Measurements from ENCODE around the gene ROGDI.
"Not testable (repeated sequence)": the region's sequence is repeated elsewhere in the genome, so short reads cannot be mapped to it uniquely, and the experiment has no call there.

The ROGDI gene

GRCh38 chr16:4796982-4797804 is 5.2 kb downstream of the ROGDI start:
- DNase-seq (ENCODE audit: low read depth, low spot score), result no peak
- H3K4me3 ChIP-seq (ENCODE audit: low read length), result no peak overlapping the region

DNA sequence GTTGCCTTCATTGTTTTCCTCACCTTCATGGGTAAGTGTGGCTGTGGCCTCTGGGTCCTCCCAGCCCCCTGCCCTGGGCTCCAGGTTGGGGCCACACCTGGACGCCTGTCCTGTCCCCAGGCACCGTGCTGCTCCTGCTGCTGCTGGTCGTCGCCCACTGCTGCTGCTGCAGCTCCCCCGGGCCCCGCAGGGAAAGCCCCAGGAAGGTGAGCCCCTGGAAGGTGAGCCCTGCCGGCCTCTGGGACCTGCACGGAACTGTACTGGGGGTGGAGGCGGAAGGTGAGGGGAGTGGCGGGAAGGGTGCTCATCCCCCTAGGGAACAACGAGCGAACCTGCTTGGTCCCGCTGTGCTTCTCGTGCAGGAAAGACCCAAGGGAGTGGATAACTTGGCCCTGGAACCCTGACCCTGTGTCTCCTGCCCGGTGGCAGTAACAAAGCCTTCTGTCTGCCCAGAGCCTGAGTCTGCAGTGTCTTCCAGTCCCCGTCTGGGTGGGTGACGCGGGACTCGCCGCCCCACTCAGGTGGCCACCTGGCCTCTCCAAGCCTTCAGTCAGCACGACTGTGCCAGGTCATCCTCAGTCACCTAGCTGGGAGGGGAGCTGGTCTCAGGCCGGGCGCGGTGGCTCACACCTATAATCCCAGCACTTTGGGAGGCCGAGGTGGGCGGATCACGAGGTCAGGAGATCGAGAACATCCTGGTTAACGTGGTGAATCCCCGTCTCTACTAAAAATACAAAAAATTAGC is 6.4 kb downstream of the ROGDI start:
- DNase-seq (ENCODE audit: low read depth, low spot score), result no peak

DNA sequence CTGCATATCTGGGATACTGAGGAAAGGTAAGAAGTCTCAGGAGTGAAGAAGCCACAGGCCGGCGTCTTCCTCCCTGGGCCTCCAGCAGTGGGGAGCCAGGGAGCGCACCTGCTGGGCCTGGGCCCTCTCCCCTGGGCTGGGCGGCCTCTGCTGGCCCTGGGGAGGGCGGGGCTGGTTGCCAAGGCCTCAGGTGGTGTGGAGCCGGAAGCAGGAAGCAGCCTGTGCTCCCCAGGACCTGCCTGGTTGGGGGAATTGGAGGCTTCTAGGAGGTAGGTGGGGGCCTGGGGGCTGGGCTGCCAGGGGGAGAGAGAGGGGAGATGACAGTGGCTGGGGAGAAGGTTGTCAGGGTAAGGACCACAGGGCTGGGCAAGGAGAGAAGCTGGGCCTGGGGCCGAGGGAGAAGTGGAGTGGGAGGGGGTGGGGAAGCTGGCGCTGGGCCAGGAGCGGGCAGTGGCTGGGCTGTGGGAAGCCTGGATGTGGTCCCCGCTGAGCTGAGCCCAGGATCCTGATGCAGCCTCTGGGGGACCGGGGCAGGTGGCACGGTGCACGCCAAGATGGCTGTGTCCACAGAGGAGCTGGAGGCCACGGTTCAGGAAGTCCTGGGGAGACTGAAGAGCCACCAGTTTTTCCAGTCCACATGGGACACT is 7.1 kb downstream of the ROGDI start, which contains the start of gene SMIM22:
SMIM22 (plus strand) TSS at position 189 of the 647 bp plus-strand sequence; CDS start at position 555, 366 bp downstream.
- no peak within 1 kb of the TSS for H3K4me3 ChIP-seq (ENCODE audit: low read length)
- DNase-seq (ENCODE audit: low read depth, low spot score), result no peak

More for the DNA sequence above, 6.4 kb downstream of the ROGDI start:
- no peak overlapping the region for H3K4me3 ChIP-seq (ENCODE audit: low read length)

GRCh38 chr16:4792951-4793513 is 9.4 kb downstream of the ROGDI start:
- no peak for DNase-seq (ENCODE audit: low read depth, low spot score)
- H3K4me3 ChIP-seq (ENCODE audit: low read length), result no peak overlapping the region

GRCh38 chr16:4790871-4791270 is 11.6 kb downstream of the ROGDI start:
- no peak for DNase-seq (ENCODE audit: low read depth, low spot score)
- no peak overlapping the region for H3K4me3 ChIP-seq (ENCODE audit: low read length)

DNA sequence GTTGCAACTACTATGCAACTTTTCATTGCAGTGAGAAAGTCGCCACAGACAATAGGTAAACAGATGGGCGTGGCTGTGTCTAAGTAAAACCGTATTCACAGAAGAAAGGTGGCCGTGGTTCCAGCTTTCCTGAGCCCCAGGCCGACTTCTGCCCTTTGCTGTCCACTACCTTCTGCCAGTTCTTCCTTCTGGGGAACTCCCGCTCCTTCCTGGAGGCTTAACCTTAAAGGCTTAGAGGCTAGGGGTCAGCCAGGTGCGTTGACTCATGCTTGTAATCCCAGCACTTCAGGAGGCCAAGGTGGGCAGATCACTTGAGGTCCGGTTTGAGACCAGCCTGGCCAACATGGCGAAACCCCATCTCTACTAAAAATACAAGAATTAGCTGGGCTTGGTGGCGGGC is 12.2 kb downstream of the ROGDI start:
- no peak for DNase-seq (ENCODE audit: low read depth, low spot score)
- H3K4me3 ChIP-seq (ENCODE audit: low read length), result no peak overlapping the region

- no peak overlapping the region for H3K4me3 ChIP-seq (ENCODE audit: low read length)
- DNase-seq (ENCODE audit: low read depth, low spot score), result no peak
Observed at GRCh38 chr16:4788910-4789309, 13.5 kb downstream of the ROGDI start.

DNA sequence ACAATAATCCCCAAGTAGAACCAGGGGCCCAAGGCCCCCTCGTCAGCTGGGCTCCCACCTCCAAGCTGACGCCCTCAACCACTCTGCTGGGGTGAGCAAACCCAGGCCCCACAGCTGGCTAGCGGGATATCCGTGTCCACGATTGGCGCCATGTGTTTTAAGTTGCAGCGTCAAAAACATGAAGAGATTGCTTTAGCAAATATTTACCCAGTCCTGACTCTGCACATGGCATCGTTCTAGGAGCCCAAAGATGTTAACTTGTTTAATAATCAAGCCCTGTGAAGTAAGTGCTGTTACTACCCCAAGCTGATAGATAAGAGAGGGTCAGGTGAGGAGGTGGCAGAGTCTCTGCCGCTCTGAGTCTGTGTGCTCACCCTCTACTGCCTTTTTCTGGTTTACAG is 13.9 kb downstream of the ROGDI start:
- no peak overlapping the region for H3K4me3 ChIP-seq (ENCODE audit: low read length)
- DNase-seq (ENCODE audit: low read depth, low spot score), result no peak

DNA sequence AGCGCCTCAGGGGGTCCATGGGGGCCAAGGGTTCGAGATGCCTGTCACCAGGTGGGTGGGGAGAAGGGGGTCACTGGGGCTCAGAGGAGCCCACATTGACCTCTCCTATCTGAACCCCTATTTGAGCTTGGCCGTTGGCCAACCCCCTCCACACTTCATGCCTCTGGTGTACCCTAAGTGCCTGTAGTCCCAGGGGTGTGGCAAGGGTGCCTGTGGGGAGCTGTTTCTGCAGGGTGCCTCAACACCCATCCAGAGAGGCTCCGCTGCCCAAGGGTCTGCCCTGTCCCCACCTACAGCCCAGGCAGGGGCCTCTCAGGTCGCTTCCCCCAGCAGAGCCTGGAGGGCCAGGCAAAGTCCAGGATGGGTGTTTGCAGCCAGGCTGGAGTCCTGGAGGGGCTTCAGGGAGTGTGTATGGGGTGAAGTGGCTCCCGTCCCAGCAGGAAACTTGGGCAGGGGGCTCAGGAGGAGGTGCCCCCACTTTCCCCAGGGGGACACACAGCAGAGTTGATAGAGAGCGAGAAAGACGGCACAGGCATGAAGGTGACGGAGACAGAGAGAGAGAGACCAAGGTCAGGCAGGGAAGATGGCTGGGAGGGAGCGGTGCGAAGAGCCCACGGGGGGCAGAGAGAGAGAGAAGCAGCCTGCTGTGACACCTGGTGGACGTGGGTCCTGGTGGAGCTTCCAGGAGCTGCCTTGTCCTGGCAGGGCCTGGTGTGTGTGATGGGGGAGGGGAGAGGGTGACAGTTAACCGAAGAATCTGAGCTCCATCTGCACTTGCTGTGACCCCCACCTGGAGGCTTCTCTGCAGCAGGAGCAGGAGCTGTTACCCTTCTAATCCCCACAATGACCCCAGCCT is 14.6 kb downstream of the ROGDI start, which contains the start of gene SEPTIN12:
SEPTIN12 (minus strand) TSS at position 719 of the 856 bp plus-strand sequence; CDS start at position 19, 700 bp downstream.
- no peak for DNase-seq (ENCODE audit: low read depth, low spot score)
- H3K4me3 ChIP-seq (ENCODE audit: low read length), result no peak within 1 kb of the TSS

GRCh38 chr16:4787068-4787467 is 15.4 kb downstream of the ROGDI start:
- no peak for DNase-seq (ENCODE audit: low read depth, low spot score)
- H3K4me3 ChIP-seq (ENCODE audit: low read length), result no peak overlapping the region

DNA sequence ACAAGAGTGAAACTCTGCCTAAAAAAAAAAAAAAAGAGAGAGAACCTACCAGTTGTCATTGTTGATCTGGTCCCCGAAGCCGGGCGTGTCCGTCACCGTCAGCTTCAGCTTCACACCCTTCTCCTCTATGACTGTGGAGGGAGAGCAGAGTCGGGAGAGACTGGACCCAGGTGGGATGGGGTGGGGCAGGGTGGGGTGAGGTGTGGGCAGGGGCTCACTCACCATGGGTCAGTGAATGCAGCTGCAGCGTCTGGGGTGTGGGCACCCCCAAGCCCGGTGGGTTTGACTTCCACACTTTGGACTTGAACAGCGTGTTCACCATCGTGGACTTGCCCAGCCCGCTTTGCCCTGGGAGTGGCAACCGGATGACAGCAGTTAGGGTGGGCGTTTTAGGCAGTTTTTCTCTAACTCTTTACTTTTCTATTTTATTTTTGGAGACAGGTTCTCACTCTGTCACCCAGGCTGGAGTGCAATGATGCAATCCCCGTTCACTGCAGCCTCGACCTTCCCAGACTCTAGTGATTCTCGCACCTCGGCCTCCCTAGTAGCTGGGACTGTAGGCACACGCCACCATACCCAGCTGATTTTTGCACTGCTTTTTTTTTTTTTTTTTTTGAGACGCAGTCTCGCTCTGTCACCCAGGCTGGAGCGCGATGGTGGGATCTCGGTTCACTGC is 16.5 kb downstream of the ROGDI start:
- H3K4me3 ChIP-seq (ENCODE audit: low read length), result no peak overlapping the region

GRCh38 chr16:4784444-4784987 is 17.9 kb downstream of the ROGDI start:
- not testable (repeated sequence) for DNase-seq (ENCODE audit: low read depth, low spot score); H3K4me3 ChIP-seq (ENCODE audit: low read length)

More for the DNA sequence above, 16.5 kb downstream of the ROGDI start:
- no peak for DNase-seq (ENCODE audit: low read depth, low spot score)

DNA sequence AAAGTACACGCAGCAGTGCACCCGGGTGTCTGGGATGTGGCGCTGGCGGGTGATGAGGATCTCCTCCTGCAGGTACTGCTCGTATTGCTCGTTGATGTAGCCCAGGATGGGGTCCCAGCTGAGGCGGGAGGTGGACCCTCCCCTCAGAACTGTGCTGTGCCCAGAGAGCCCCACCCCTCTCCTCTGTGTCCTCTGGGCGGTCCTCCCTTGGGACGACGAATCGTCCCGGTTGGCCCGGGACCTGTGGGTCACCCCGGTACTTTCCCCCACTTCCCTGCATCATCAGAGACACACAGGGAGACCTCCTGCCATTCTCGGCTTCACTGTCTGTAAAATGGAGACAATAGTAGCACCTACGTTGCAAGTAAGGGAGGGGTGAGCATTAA is 18.5 kb downstream of the ROGDI start:
- H3K4me3 ChIP-seq (ENCODE audit: low read length), result no peak overlapping the region
- DNase-seq (ENCODE audit: low read depth, low spot score), result no peak

- DNase-seq (ENCODE audit: low read depth, low spot score), result no peak
- H3K4me3 ChIP-seq (ENCODE audit: low read length), result no peak overlapping the region
Observed at GRCh38 chr16:4783251-4783950, 19.0 kb downstream of the ROGDI start.

GRCh38 chr16:4780235-4780634 is 22.2 kb downstream of the ROGDI start:
- no peak for DNase-seq (ENCODE audit: low read depth, low spot score)
- H3K4me3 ChIP-seq (ENCODE audit: low read length), result no peak overlapping the region

GRCh38 chr16:4778050-4778392 is 24.4 kb downstream of the ROGDI start:
- no peak for DNase-seq (ENCODE audit: low read depth, low spot score)
- H3K4me3 ChIP-seq (ENCODE audit: low read length), result no peak overlapping the region

DNA sequence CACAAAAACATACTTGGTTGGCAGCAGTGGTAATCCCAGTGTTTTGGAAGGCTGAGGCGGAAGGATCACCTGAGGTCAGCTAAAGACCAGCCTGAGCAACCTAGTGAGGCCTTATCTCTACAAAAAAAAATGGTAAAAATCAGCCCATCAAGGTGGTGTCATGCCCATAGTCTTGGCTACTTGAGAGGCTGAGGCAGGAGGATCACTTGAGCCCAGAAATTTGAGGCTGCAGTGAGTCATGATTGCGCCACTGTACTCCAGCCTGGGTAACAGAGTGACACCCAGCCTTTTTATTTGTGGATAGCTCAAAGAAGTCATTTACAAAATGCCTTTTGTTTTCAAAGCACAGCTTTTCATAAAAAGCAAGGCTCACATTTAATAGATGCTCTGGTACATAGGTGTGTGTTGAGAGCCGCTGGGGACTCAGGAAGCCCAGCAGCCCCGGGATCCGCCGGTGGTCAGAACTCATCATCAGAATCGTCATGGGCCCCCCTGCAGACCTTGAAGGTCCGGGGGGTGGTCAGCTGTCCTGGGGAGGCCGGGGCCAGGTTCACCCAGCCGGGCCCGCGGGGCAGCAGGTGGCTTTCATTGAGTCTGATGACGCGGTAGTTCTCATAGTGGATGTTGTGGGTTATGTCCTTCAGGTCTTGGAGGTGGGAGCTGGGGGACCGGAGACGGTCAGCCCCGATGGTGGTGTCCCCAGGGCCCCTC is 24.9 kb downstream of the ROGDI start:
- no peak for DNase-seq (ENCODE audit: low read depth, low spot score)
- no peak overlapping the region for H3K4me3 ChIP-seq (ENCODE audit: low read length)
